Upper lobe of right lung (tissue), 1 donor: ENCODE measurements around the gene KRT5. TPM values are rescaled to one million over a fixed set of nuclear protein-coding genes. Genes with fewer than 3 reads are reported as not detected.
A peak's percentile ranks its signal among the peaks of the same experiment; 100 is the strongest.

Source experiments
- ATAC-seq: fragments of 200-7000 bp; cut with Tn5 transposase; one replicate; pipeline ENCODE4 v1.9.1; 2020; ENCODE audit warnings: mild to moderate bottlenecking, moderate library complexity
- DNase-seq: peaks from one replicate; pipeline ENCODE4 v3.0.0-alpha.2; 2020
- H3K27ac ChIP-seq: fragments of 200-600 bp; one replicate; pipeline ENCODE4 v1.8.0; 2022
- H3K27me3 ChIP-seq: fragments of 200-600 bp; one replicate; pipeline ENCODE4 v1.8.0; 2022; ENCODE audit warnings: mild to moderate bottlenecking
- H3K36me3 ChIP-seq: fragments of 200-600 bp; one replicate; pipeline ENCODE4 v1.8.0; 2022
- H3K4me1 ChIP-seq: fragments of 200-600 bp; one replicate; pipeline ENCODE4 v1.8.0; 2022
- H3K4me3 ChIP-seq: fragments of 200-600 bp; one replicate; pipeline ENCODE4 v1.8.0; 2022; ENCODE audit warnings: mild to moderate bottlenecking
- H3K9me3 ChIP-seq: fragments of 200-600 bp; one replicate; pipeline ENCODE4 v1.8.0; 2022
- intact Hi-C: fragments of 100-400 bp; cut with DNase I; formaldehyde crosslinking; loops from one replicate; pipeline ENCODE4 v1.11.0; 2022
- total RNA-seq: library from RNA; stranded (reverse); fragmentation: NEBNext Ultra II Directional; extraction: Animal tissue kit (Norgen Biotek cat#: 25700); gene quantifications from one replicate; pipeline ENCODE4 v1.2.1, GENCODE V29; 2021
- TF ChIP-seq, protein P1 (sequence below): fragments of 200-600 bp; IDR thresholded peaks from one replicate; pipeline ENCODE4 v1.8.0; 2022; ENCODE audit warnings: antibody characterized with exemption
- donor health status: DM: no; HTN: yes; CAD: no; lungs with severe emphysema.

The KRT5 gene
- total RNA-seq, 1 donor from 2014 or later: 8.8 TPM

DNA sequence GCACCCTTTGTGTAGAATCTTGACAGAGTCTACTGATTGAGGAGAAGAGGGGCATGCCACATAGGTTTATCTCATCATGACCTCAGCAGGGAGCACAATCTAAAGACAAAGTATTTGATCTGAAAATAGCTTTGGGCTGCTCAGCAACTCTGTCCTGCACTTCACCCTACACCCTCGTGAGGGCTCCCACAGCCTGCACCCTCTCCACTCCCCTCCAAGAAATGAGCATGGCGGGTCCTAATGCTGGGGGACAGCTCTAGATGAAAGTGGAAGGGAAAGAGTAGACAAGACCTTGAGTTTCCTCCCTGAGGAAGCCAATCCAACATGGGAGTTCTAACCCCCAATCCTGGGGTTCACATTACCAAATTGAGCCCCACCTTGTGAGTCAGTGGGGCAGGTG lies 10.7 kb upstream of the KRT5 start:
- ATAC-seq (no peak), DNase-seq (peak; percentile 18)
- Histone ChIP-seq H3K27me3 (no peaks in the 10 kb centered on the region), H3K4me1 (no peaks in the 10 kb centered on the region), H3K27ac (no peak overlapping the region), H3K4me3 (no peak overlapping the region), H3K9me3 (no peaks in the 10 kb centered on the region), H3K36me3 (no peaks in the 10 kb centered on the region)
- TF ChIP-seq, protein P1, sequence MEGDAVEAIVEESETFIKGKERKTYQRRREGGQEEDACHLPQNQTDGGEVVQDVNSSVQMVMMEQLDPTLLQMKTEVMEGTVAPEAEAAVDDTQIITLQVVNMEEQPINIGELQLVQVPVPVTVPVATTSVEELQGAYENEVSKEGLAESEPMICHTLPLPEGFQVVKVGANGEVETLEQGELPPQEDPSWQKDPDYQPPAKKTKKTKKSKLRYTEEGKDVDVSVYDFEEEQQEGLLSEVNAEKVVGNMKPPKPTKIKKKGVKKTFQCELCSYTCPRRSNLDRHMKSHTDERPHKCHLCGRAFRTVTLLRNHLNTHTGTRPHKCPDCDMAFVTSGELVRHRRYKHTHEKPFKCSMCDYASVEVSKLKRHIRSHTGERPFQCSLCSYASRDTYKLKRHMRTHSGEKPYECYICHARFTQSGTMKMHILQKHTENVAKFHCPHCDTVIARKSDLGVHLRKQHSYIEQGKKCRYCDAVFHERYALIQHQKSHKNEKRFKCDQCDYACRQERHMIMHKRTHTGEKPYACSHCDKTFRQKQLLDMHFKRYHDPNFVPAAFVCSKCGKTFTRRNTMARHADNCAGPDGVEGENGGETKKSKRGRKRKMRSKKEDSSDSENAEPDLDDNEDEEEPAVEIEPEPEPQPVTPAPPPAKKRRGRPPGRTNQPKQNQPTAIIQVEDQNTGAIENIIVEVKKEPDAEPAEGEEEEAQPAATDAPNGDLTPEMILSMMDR: no peak
- intact Hi-C loops: no loop called here

DNA sequence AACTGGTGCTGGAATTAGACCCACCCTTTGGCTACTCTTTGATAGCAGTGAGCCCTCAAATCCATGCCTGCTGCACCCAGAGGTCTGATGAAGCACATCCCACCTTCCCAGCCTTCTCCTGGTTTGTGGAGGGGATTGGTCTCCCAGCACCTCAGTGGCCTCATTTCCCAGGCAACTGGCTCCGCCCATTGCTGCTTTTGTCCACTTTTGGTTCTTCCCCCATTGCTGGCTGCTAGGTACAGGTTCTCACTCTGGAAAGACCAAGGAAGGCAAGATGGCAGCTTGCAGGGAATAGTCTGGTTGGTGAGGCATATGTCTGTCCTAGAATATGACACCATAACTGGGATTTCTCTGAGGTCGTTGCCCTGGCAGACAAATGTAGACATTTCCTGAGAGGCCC lies 10.2 kb upstream of the KRT5 start:
- Histone ChIP-seq H3K4me3 (no peak overlapping the region), H3K27me3 (no peaks in the 10 kb centered on the region), H3K9me3 (no peaks in the 10 kb centered on the region), H3K4me1 (no peaks in the 10 kb centered on the region), H3K27ac (no peak overlapping the region), H3K36me3 (no peaks in the 10 kb centered on the region)
- no peak for ATAC-seq
- peak; percentile 48 for DNase-seq
- intact Hi-C loops: no loop called here
- TF ChIP-seq, protein P1: no peak

DNA sequence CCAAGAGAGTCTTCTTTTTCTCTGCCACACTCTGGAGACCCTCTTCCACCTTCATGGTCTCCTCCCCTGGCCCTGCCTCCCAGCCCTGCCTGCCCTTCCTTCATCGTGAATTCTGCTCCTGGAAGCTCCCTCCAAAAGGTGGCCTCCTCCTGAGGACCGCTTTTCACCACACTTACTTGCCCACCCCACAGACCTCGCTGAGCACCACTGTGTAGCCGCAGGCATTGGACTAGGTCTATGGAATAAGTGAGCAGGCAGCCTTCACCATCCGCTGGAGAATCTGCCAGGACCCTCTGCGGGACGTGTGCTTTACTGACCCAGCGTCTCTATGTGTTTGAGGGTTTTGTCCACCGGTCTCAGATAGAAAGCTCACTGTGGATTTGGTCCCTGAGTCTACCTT lies 9.7 kb upstream of the KRT5 start:
- intact Hi-C loops: no loop called here
- Histone ChIP-seq H3K36me3 (no peaks in the 10 kb centered on the region), H3K4me3 (no peak overlapping the region), H3K27me3 (no peaks in the 10 kb centered on the region), H3K27ac (no peak overlapping the region), H3K4me1 (no peaks in the 10 kb centered on the region), H3K9me3 (no peaks in the 10 kb centered on the region)
- DNase-seq (no peak), ATAC-seq (no peak)
- TF ChIP-seq, protein P1: no peak

DNA sequence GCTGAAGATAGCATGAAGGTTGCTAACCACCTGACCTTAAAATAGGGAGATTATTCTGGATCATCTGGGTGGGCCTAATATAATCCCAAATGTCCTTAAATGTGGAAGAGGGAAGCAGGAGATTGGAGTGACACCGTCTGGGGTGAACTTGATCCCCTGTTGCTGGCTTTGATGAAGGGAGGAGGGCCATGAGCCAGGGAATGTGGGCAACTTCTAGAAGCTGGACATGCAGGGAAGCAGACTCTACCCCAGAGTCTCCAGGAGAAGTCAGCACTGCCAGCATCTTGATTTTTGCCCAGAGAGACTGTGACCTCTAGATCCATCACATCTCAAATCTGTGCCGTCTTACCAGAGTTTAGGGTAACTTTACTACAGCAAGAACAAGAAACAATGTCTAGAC lies 9.2 kb upstream of the KRT5 start:
- TF ChIP-seq, protein P1: no peak
- Histone ChIP-seq H3K27me3 (no peaks in the 10 kb centered on the region), H3K4me3 (no peak overlapping the region), H3K27ac (no peak overlapping the region), H3K9me3 (no peaks in the 10 kb centered on the region), H3K4me1 (no peaks in the 10 kb centered on the region), H3K36me3 (no peaks in the 10 kb centered on the region)
- ATAC-seq (no peak), DNase-seq (no peak)
- intact Hi-C loops: no loop called here

DNA sequence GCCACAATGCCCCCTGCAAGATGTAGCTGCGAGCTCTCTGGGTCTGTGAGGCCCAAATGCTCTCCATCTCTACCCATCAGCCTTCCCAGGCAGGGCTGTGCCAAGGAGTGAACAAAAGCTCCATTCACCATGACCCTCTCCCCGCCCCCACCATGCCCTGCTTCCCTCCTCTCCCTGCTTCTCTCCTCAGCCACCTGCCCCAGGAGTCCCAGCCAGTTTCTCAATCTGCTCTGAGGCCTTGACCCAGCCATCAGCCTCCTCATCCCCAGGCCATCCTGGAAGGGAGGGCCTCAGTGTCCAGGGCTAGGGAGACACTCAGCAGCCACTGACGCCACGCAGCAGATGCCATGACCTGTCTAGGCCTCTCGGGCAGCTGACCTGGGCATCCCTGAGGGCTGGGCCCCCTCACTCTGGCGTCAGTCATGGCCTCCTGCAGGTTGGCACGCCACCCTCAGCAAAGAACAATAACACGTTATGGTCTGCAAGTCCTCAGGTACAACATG lies 8.5 kb upstream of the KRT5 start:
- H3K4me1 ChIP-seq: no peaks in the 10 kb centered on the region
- intact Hi-C loops: no loop called here
- H3K9me3 ChIP-seq: no peaks in the 10 kb centered on the region
- no peaks in the 10 kb centered on the region for H3K36me3 ChIP-seq
- no peaks in the 10 kb centered on the region for H3K27me3 ChIP-seq
- no peak overlapping the region for H3K4me3 ChIP-seq
- ATAC-seq (no peak), DNase-seq (no peak)
- TF ChIP-seq, protein P1: no peak
- H3K27ac ChIP-seq: no peak overlapping the region
